Measurements from ENCODE around the gene PTPRE.

Gene PTPRE

GRCh38 chr10:128031216-128031615 lies 124.3 kb downstream of the PTPRE start:
- Histone ChIP-seq H3K27ac (ENCODE audit: extremely low read depth, low read depth, low read length) (no peak overlapping the region), H3K4me3 (ENCODE audit: low read depth, low read length) (no peak overlapping the region), H3K36me3 (ENCODE audit: control insufficient read depth in 2 of 2, insufficient read depth in 1 of 2, low read length in 2 of 2) (no peaks in the 10 kb centered on the region), H3K4me1 (ENCODE audit: control insufficient read depth, insufficient read depth, low read length) (no peaks in the 10 kb centered on the region), H3K9me3 (ENCODE audit: control insufficient read depth, insufficient read depth, low read depth, low read length) (no peaks in the 10 kb centered on the region)
- CTCF ChIA-PET = no interaction called here
- POLR2A ChIA-PET = no interaction called here
- TF ChIP-seq IKZF3 (tag by site-specific recombination; IDR thresholded peaks at IDR 0.05) (no peak), ZNF664 (tag by site-specific recombination; IDR thresholded peaks at IDR 0.05) (no peak), ZFP69B (tag by site-specific recombination; IDR thresholded peaks at IDR 0.05) (no peak), HOXA7 (CRISPR knock-in tag; IDR thresholded peaks at IDR 0.05; ENCODE audit: borderline replicate concordance) (no peak), ZNF658 (tag by site-specific recombination; IDR thresholded peaks at IDR 0.05) (no peak)
- TF ChIP-seq, protein P1, sequence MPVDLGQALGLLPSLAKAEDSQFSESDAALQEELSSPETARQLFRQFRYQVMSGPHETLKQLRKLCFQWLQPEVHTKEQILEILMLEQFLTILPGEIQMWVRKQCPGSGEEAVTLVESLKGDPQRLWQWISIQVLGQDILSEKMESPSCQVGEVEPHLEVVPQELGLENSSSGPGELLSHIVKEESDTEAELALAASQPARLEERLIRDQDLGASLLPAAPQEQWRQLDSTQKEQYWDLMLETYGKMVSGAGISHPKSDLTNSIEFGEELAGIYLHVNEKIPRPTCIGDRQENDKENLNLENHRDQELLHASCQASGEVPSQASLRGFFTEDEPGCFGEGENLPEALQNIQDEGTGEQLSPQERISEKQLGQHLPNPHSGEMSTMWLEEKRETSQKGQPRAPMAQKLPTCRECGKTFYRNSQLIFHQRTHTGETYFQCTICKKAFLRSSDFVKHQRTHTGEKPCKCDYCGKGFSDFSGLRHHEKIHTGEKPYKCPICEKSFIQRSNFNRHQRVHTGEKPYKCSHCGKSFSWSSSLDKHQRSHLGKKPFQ (tag by site-specific recombination; IDR thresholded peaks at IDR 0.05) = no peak

DNA sequence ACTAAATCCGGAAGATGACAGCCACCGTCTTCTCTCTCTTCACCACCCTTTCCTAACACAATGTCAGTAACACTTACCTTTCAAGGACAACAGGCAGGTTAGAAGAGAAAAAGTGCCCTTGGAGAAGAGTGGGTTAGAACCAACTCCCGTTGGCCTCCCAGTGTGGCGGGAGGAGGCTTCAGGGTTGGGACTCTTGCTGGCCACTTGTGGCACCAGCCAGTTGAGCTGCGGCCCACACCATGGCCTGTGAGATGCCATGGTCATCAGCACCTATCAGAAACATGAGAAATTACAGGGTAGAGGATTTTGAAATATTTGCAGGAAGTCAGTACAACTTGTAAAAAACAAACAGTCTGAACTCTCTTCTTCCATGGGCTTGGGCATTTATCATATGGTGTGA lies 125.6 kb downstream of the PTPRE start:
- CTCF ChIA-PET = interaction anchor here (0.8 to 4.0 kb wide), 5 partner anchors 20 to 55 kb away, joined by 3 to 27 read pairs (median 4); no protein-coding TSS in a partner anchor
- TF ChIP-seq MZF1 (tag by site-specific recombination; IDR thresholded peaks at IDR 0.05; ENCODE audit: borderline replicate concordance) = no peak
- no peak for TF ChIP-seq ZSCAN16 (tag by site-specific recombination; IDR thresholded peaks at IDR 0.05)
- no peak for TF ChIP-seq KLF9 (tag by site-specific recombination; IDR thresholded peaks at IDR 0.05; ENCODE audit: low read depth)
- no peak for TF ChIP-seq ZNF121 (tag by site-specific recombination; IDR thresholded peaks at IDR 0.05)
- TF ChIP-seq ZEB2 (tag by site-specific recombination; IDR thresholded peaks at IDR 0.05) = no peak
- TF ChIP-seq ZNF785 (tag by site-specific recombination; IDR thresholded peaks at IDR 0.05) = no peak
- TF ChIP-seq GLI2 (tag by site-specific recombination; IDR thresholded peaks at IDR 0.05; ENCODE audit: borderline replicate concordance, low read depth) = no peak
- TF ChIP-seq ZBTB48 (tag by site-specific recombination; IDR thresholded peaks at IDR 0.05) = no peak
- no peak for TF ChIP-seq ZBTB49 (tag by site-specific recombination; IDR thresholded peaks at IDR 0.05; ENCODE audit: low read depth)
- TF ChIP-seq ZNF629 (tag by site-specific recombination; IDR thresholded peaks at IDR 0.05) = no peak
- TF ChIP-seq GLIS1 (tag by site-specific recombination; IDR thresholded peaks at IDR 0.05) = no peak
- POLR2A ChIA-PET = no interaction called here
- no peak overlapping the region for H3K4me3 ChIP-seq (ENCODE audit: low read depth, low read length)
- H3K9me3 ChIP-seq (ENCODE audit: control insufficient read depth, insufficient read depth, low read depth, low read length) = no peaks in the 10 kb centered on the region
- no peaks in the 10 kb centered on the region for H3K36me3 ChIP-seq (ENCODE audit: control insufficient read depth in 2 of 2, insufficient read depth in 1 of 2, low read length in 2 of 2)
- no peak overlapping the region for H3K27ac ChIP-seq (ENCODE audit: extremely low read depth, low read depth, low read length)
- H3K4me1 ChIP-seq (ENCODE audit: control insufficient read depth, insufficient read depth, low read length) = no peaks in the 10 kb centered on the region

GRCh38 chr10:128035557-128035973 lies 128.7 kb downstream of the PTPRE start:
- Histone ChIP-seq H3K27ac (ENCODE audit: extremely low read depth, low read depth, low read length) (no peak overlapping the region), H3K36me3 (ENCODE audit: control insufficient read depth in 2 of 2, insufficient read depth in 1 of 2, low read length in 2 of 2) (no peaks in the 10 kb centered on the region), H3K9me3 (ENCODE audit: control insufficient read depth, insufficient read depth, low read depth, low read length) (no peaks in the 10 kb centered on the region), H3K4me3 (ENCODE audit: low read depth, low read length) (no peak overlapping the region), H3K4me1 (ENCODE audit: control insufficient read depth, insufficient read depth, low read length) (no peaks in the 10 kb centered on the region)
- POLR2A ChIA-PET = interaction anchor here (0.9 kb wide), 1 partner anchor 34 kb away, joined by 3 read pairs; no protein-coding TSS in a partner anchor
- CTCF ChIA-PET = interaction anchor here (0.5 to 4.0 kb wide), 33 partner anchors 9 to 842 kb away, joined by 3 to 57 read pairs (median 4); no protein-coding TSS in a partner anchor
- TF ChIP-seq ZNF530 (tag by site-specific recombination; IDR thresholded peaks at IDR 0.05; ENCODE audit: low read depth) (no peak), ZNF660 (tag by site-specific recombination; IDR thresholded peaks at IDR 0.05) (no peak), HIC1 (tag by site-specific recombination; IDR thresholded peaks at IDR 0.05) (no peak), ZNF654 (tag by site-specific recombination; IDR thresholded peaks at IDR 0.05; ENCODE audit: low read depth) (peak; percentile 17; the same call in 1 of the 2 replicates), ZNF76 (tag by site-specific recombination; IDR thresholded peaks at IDR 0.05; ENCODE audit: borderline replicate concordance, low read depth) (no peak), ZNF776 (tag by site-specific recombination; IDR thresholded peaks at IDR 0.05; ENCODE audit: borderline replicate concordance) (no peak), ZNF155 (tag by site-specific recombination; IDR thresholded peaks at IDR 0.05) (no peak), ZFP3 (tag by site-specific recombination; IDR thresholded peaks at IDR 0.05; ENCODE audit: low read depth) (no peak), ZBTB17 (tag by site-specific recombination; IDR thresholded peaks at IDR 0.05) (no peak)
- TF ChIP-seq, protein P2, sequence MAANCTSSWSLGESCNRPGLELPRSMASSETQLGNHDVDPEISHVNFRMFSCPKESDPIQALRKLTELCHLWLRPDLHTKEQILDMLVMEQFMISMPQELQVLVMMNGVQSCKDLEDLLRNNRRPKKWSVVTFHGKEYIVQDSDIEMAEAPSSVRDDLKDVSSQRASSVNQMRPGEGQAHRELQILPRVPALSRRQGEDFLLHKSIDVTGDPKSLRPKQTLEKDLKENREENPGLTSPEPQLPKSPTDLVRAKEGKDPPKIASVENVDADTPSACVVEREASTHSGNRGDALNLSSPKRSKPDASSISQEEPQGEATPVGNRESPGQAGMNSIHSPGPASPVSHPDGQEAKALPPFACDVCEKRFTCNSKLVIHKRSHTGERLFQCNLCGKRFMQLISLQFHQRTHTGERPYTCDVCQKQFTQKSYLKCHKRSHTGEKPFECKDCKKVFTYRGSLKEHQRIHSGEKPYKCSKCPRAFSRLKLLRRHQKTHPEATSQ (tag by site-specific recombination; IDR thresholded peaks at IDR 0.05) = no peak
